Omental fat pad (tissue), 4 donors: ENCODE measurements around the gene KRTAP19-1. TPM values are rescaled to one million over a fixed set of nuclear protein-coding genes. Genes with fewer than 3 reads are reported as not detected.

ENCODE experiments used
- ATAC-seq: fragments of 150-250 bp; one replicate; pipeline ENCODE4 v1.9.1; 2016; ENCODE audit warnings: mild to moderate bottlenecking, moderate library complexity; ENCODE audit not compliant: low FRiP score
- DNase-seq: peaks from one replicate; pipeline ENCODE4 v3.0.0-alpha.2; 2019; ENCODE audit warnings: low spot score
- CTCF ChIP-seq, 3 donors: fragments of 450-650 bp; IDR thresholded peaks; one replicate each; pipeline ENCODE4 v1.5.1; 2016 to 2017; ENCODE audit warnings: antibody characterized with exemption in 3 of 3, mild to moderate bottlenecking in 3 of 3, moderate library complexity in 2 of 3
- total RNA-seq, 4 donors: library from RNA; depleted of rRNA; stranded (reverse); fragments of >200 nt; gene quantifications; one replicate each; pipeline ENCODE4 v1.1.0, GENCODE V29; 2016

KRTAP19-1 gene
- total RNA-seq, 4 donors from 2014 or later = not detected

GRCh38 chr21:30487336-30487735 lies 7.2 kb upstream of the KRTAP19-1 start, which contains the start of gene KRTAP19-2:
Gene KRTAP19-2 (minus strand): TSS chr21:30487436. CDS start chr21:30487348, 88 bp downstream.
- TF ChIP-seq CTCF (IDR thresholded peaks at IDR 0.05) = no peak
- no peak for DNase-seq
- ATAC-seq = no peak

GRCh38 chr21:30486180-30486579 lies 6.0 kb upstream of the KRTAP19-1 start:
- DNase-seq (no peak), ATAC-seq (no peak)
- TF ChIP-seq CTCF (IDR thresholded peaks at IDR 0.05) = no peak

DNA sequence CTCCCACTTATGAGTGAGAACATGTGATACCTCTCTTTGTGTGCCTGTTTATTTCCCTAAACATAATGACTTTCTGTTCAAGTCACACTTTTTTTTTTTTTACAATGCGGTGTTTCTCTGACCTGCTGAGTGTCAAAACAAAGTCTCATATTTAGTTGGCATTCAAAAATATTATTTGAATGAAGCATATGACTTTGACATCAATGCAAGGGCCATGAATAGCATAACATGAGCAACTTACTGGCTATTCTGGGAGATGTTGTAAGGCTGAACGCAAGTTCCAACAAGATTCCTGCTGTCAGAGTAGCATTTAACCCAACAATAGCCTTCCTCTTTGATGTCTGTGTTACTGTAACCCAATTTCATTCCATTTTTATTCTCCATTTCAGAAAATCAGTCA lies 2.0 kb upstream of the KRTAP19-1 start:
- DNase-seq (no peak), ATAC-seq (no peak)
- no peak for TF ChIP-seq CTCF (IDR thresholded peaks at IDR 0.05)

- no peak for TF ChIP-seq CTCF (IDR thresholded peaks at IDR 0.05)
- DNase-seq (no peak), ATAC-seq (no peak)
Observed at GRCh38 chr21:30479259-30479658, 908 bp downstream of the KRTAP19-1 start.

DNA sequence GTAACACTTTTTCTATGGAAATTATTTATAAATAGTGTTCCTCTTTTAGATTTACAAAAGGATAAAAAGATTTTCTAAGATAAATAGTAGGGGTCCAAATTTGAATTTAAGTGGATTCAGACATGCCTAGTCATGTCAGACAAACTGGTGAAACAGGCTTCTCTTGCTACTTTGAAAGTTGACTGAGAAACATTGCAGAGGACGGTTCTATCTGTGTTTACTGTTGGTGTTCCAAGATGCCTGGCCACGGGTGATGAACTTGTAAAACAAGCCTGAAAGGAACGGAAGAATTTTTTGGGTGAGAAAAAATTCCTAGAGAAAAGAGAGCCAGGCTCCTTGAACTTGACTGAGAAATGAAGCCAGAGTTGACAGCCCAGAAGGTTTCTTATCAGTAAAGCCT lies 2.2 kb downstream of the KRTAP19-1 start:
- ATAC-seq = no peak
- TF ChIP-seq CTCF (IDR thresholded peaks at IDR 0.05) = no peak
- no peak for DNase-seq

DNA sequence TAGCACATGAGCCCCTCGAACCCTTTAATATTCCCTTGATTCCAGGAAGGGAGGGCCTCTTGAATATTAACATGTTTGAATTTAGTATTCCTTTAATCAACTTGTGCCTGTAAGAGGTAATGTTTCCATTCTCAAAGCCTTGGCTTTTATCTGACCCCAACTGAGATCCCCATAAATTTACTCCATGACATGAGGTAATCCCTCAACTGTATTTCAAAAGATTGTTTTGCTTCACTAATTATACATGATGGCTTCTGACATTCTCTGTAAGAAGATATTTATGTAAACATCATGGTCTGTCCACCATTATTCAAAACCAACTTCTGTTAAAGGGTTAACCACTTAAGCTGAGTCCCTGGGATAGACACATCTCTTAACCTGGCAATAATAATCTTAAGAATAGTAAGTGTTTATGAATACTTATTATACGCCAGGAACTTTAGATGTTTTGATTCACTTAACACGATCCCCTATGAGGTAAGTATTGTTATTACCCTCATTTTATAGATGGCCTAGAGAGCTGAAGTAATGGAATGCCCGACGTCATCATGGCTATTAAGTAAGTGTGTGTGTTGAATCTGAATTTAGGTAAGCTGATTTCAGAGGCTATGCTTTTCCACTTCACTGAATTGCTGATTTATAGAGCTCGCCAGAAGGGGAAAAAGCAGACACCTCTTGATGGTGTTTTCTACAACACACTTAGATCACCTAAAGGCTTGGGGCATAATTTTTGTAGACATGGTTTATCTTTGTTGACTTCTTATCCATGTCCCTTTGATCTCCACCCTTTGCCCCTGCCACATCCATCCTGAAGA lies 11.1 kb downstream of the KRTAP19-1 start:
- DNase-seq (no peak), ATAC-seq (no peak)
- no peak for TF ChIP-seq CTCF (IDR thresholded peaks at IDR 0.05)

GRCh38 chr21:30463713-30464112 lies 16.5 kb downstream of the KRTAP19-1 start:
- ATAC-seq (no peak), DNase-seq (no peak)
- TF ChIP-seq CTCF (IDR thresholded peaks at IDR 0.05) = no peak
